Lung (tissue), 12 donors: ENCODE data around the gene CACNA1S. TPM values are rescaled to one million over a fixed set of nuclear protein-coding genes. Genes with fewer than 3 reads are reported as not detected.

Experiments
- ATAC-seq: fragments of 200-7000 bp; cut with Tn5 transposase; one replicate; pipeline ENCODE4 v1.9.1; 2020; ENCODE audit warnings: moderate number of reproducible peaks; ENCODE audit not compliant: insufficient read depth, low FRiP score
- DNase-seq, 3 donors: peaks; one replicate each; pipeline ENCODE4 v3.0.0-alpha.2; 2013 to 2017
- H3K27ac ChIP-seq, 2 donors: one replicate each; pipeline ENCODE4 v1.5.1; 2013; ENCODE audit warnings: mild to moderate bottlenecking in 2 of 2, moderate library complexity in 2 of 2, control low read depth in 1 of 2, inconsistent platforms in 1 of 2, low read depth in 1 of 2, low read length in 1 of 2
- H3K27me3 ChIP-seq, 3 donors: one replicate each; pipeline ENCODE4 v1.5.1; 2013; ENCODE audit warnings: low read length in 2 of 3; ENCODE audit not compliant: control insufficient read depth in 3 of 3, insufficient read depth in 3 of 3
- H3K36me3 ChIP-seq, 4 donors: one replicate each; pipeline ENCODE4 v1.5.1; 2013; ENCODE audit warnings: low read length in 4 of 4, mild to moderate bottlenecking in 1 of 4, moderate library complexity in 1 of 4; ENCODE audit not compliant: control insufficient read depth in 4 of 4, insufficient read depth in 4 of 4
- H3K4me1 ChIP-seq, 5 donors: one replicate each; pipeline ENCODE4 v1.5.1; 2013; ENCODE audit warnings: low read length in 5 of 5, mild to moderate bottlenecking in 2 of 5, moderate library complexity in 1 of 5; ENCODE audit not compliant: control insufficient read depth in 5 of 5, insufficient read depth in 5 of 5
- H3K4me3 ChIP-seq: one replicate; pipeline ENCODE4 v1.5.1; 2013; ENCODE audit warnings: mild to moderate bottlenecking, control low read depth, moderate library complexity
- H3K9ac ChIP-seq, 2 donors: one replicate each; pipeline ENCODE4 v1.5.1; 2013; ENCODE audit warnings: low read length in 2 of 2, control low read depth in 1 of 2; ENCODE audit not compliant: insufficient read depth in 1 of 2
- H3K9me3 ChIP-seq, 4 donors: one replicate each; pipeline ENCODE4 v1.5.1; 2013; ENCODE audit warnings: low read length in 3 of 4, mild to moderate bottlenecking in 1 of 4, moderate library complexity in 1 of 4; ENCODE audit not compliant: control insufficient read depth in 4 of 4, insufficient read depth in 3 of 4
- WGBS, 2 donors: extraction: QIAGEN DNeasy Blood & Tissue Kit; methylation state at CpG; one replicate each; pipeline ENCODE4 v1.1.7; 2013; 5-methylcytosine and 5-hydroxymethylcytosine counted together
- polyA plus RNA-seq, 2 donors: library from polyadenylated mRNA; stranded (reverse); fragments of 200-250 nt; gene quantifications; one replicate each; pipeline ENCODE4 v1.2.1, GENCODE V29; 2013
- total RNA-seq, 2 donors: library from RNA; depleted of rRNA in 1 of 2; stranded (reverse); fragments of >200 nt in 1 of 2; gene quantifications; one replicate each; pipeline ENCODE4 v1.2.1, GENCODE V29; 2014 to 2021
- TF ChIP-seq, protein P1 (sequence below): IDR thresholded peaks from 2 replicates; pipeline ENCODE4 v1.5.1; 2012; ENCODE audit warnings: mild to moderate bottlenecking; ENCODE audit errors: control extremely low read depth, extremely low read depth
- donor health status: control.
- donor health status: control.
- donor health status: Bipolar disorder and iron deficiency.
- donor health status: healthy.
- donor health status: DM: yes; HTN: yes; CAD: no.

CACNA1S gene
- total and polyA plus RNA-seq, 4 donors, result 0.01 to 0.20 (median 0.02) TPM; not detected in 1

DNA sequence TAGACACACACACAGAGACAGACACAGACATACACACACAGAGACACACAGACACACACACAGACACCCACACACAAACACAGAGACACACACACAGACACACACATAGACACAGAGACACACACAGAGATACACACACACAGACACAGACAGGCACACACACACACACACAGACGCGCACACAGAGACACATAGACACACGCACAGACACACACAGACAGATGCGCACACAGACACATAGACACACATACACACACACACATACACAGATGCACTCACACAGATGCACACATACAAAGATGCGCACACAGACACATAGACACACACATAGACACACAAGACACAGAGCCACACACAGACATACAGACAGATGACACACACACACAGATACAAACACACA lies 104.7 kb downstream of the CACNA1S start:
- Histone ChIP-seq H3K4me1 (peaks cover 0 to 15% (median 0%) of the 10 kb centered on the region in 5 donors), H3K36me3 (peaks cover 0 to 25% (median 9%) of the 10 kb centered on the region in 4 donors), H3K9ac (no peak overlapping the region), H3K27me3 (no peaks in the 10 kb centered on the region), H3K9me3 (no peaks in the 10 kb centered on the region), H3K4me3 (no peak overlapping the region), H3K27ac (no peak overlapping the region)
- 83 to 100% methylated on average over 5 of the region's 5 CpGs for WGBS, 2 donors
- TF ChIP-seq, protein P1, sequence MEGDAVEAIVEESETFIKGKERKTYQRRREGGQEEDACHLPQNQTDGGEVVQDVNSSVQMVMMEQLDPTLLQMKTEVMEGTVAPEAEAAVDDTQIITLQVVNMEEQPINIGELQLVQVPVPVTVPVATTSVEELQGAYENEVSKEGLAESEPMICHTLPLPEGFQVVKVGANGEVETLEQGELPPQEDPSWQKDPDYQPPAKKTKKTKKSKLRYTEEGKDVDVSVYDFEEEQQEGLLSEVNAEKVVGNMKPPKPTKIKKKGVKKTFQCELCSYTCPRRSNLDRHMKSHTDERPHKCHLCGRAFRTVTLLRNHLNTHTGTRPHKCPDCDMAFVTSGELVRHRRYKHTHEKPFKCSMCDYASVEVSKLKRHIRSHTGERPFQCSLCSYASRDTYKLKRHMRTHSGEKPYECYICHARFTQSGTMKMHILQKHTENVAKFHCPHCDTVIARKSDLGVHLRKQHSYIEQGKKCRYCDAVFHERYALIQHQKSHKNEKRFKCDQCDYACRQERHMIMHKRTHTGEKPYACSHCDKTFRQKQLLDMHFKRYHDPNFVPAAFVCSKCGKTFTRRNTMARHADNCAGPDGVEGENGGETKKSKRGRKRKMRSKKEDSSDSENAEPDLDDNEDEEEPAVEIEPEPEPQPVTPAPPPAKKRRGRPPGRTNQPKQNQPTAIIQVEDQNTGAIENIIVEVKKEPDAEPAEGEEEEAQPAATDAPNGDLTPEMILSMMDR, result no peak
- ATAC-seq, result no peak
- DNase-seq, result no peak

DNA sequence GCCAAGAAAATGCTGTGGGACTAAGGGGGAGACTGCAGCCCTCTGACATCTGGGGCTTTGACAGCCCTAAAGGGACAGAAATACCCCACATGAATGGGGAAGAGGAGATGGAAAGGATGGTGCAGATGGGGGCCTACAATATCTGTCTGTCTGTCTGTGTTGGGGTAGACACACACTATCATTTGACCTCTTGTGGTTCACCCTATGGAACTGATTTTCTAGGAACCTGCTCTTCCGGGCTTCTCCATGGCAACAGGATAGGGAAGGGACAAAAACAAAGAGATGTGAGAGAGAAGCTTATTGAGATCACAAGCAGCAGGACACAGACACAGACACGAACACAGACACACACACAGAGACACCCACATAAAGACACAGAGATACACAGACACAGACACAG lies 105.8 kb downstream of the CACNA1S start:
- Histone ChIP-seq H3K9me3 (no peaks in the 10 kb centered on the region), H3K4me1 (peaks cover 0 to 9% (median 0%) of the 10 kb centered on the region in 5 donors), H3K4me3 (no peak overlapping the region), H3K27me3 (no peaks in the 10 kb centered on the region), H3K9ac (no peak overlapping the region), H3K27ac (no peak overlapping the region), H3K36me3 (peaks cover 0 to 25% (median 10%) of the 10 kb centered on the region in 4 donors)
- DNase-seq (no peak), ATAC-seq (no peak)
- WGBS, 2 donors, result 64 to 74% methylated on average over 2 of the region's 2 CpGs
- TF ChIP-seq, protein P1, result no peak

DNA sequence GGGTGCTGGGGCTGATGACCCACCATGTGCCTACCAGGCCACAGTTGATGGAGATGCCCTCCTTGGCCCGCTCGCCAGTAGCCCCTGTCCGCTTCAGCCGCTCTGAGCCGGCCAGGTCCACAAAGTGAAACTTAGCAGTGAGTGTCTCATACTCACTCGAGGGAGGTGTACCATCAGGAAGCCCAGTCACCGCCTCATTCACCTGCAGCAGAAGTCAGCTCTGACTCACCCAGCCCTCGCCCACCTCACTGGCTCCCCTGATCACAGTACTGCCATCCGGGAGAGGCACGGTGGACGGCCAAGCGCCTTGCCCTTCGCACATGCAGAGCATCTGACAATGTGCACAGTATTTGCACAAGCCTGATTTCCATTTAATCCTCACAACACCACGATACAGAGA lies 107.5 kb downstream of the CACNA1S start:
- Histone ChIP-seq H3K27ac (no peak overlapping the region), H3K9ac (no peak overlapping the region), H3K36me3 (peaks cover 0 to 31% (median 8%) of the 10 kb centered on the region in 4 donors), H3K4me3 (no peak overlapping the region), H3K4me1 (no peaks in the 10 kb centered on the region), H3K9me3 (no peaks in the 10 kb centered on the region), H3K27me3 (no peaks in the 10 kb centered on the region)
- 94% methylated on average over 14 of the region's 14 CpGs for WGBS, 2 donors
- ATAC-seq, result no peak
- TF ChIP-seq, protein P1, result no peak
- DNase-seq, result no peak

DNA sequence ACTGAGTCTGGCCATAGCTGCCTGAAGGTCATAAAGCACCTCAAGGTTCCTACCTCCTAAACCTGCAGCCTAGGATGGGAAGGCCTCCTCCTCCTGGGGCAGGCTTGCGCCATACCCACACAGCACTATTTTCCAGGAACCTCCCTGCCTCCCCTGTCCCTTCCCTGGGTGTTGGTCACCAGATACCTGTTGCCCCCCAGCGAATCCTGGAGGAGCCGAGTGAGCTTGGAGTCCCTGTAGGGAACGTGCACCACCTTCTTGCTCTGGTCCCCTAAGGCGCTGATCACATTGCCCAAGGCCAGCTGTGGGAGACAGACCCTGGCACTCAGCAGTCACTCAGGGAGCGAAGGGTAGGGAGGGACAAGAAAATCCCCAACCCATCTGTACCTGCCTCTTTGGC lies 108.1 kb downstream of the CACNA1S start:
- Histone ChIP-seq H3K4me1 (no peaks in the 10 kb centered on the region), H3K9ac (no peak overlapping the region), H3K4me3 (no peak overlapping the region), H3K9me3 (no peaks in the 10 kb centered on the region), H3K36me3 (peaks cover 0 to 33% (median 8%) of the 10 kb centered on the region in 4 donors), H3K27ac (no peak overlapping the region), H3K27me3 (no peaks in the 10 kb centered on the region)
- DNase-seq, result no peak
- no peak for ATAC-seq
- TF ChIP-seq, protein P1, result no peak
- 95 to 96% methylated on average over 6 of the region's 6 CpGs for WGBS, 2 donors
